HT1080 (cell line): ENCODE results near the gene UNC13A. TPM values are rescaled to one million over a fixed set of nuclear protein-coding genes. Genes with fewer than 3 reads are reported as not detected.

Experiments used
- DNase-seq: peaks from one replicate; pipeline ENCODE4 v3.0.0-alpha.2; 2015; ENCODE audit warnings: low read depth
- total RNA-seq: library from RNA; depleted of rRNA; stranded (reverse); fragments of >200 nt; shearing (Covaris generic); gene quantifications from 2 replicates; pipeline ENCODE4 v1.2.3, GENCODE V29; 2014

Gene UNC13A
- total RNA-seq, 1 experiment from 2014 or later, result 0.02 TPM

- no peak for DNase-seq
Observed at GRCh38 chr19:17711851-17712250, 23.7 kb upstream of the UNC13A start.

GRCh38 chr19:17706750-17707181 is 18.6 kb upstream of the UNC13A start:
- peak; percentile 26 for DNase-seq

- DNase-seq, result peak; percentile 40
Observed at GRCh38 chr19:17703824-17704463, 15.8 kb upstream of the UNC13A start.

GRCh38 chr19:17695198-17695597 is 7.0 kb upstream of the UNC13A start:
- no peak for DNase-seq

- DNase-seq, result no peak
Observed at GRCh38 chr19:17692566-17692965, 4.4 kb upstream of the UNC13A start.

- DNase-seq, result no peak
Observed at GRCh38 chr19:17688853-17689595, 870 bp upstream of the UNC13A start.

- DNase-seq, result no peak
Observed at GRCh38 chr19:17687141-17687856, 855 bp downstream of the UNC13A start.

GRCh38 chr19:17686592-17687024 is 1.5 kb downstream of the UNC13A start:
- no peak for DNase-seq

- no peak for DNase-seq
Observed at GRCh38 chr19:17686023-17686521, 2.1 kb downstream of the UNC13A start.

- no peak for DNase-seq
Observed at GRCh38 chr19:17685451-17686022, 2.6 kb downstream of the UNC13A start.

- DNase-seq, result no peak
Observed at GRCh38 chr19:17684256-17684655, 3.9 kb downstream of the UNC13A start.

GRCh38 chr19:17683078-17683477 is 5.1 kb downstream of the UNC13A start:
- no peak for DNase-seq

GRCh38 chr19:17682273-17682672 is 5.9 kb downstream of the UNC13A start:
- DNase-seq, result no peak

GRCh38 chr19:17681505-17682125 is 6.5 kb downstream of the UNC13A start:
- DNase-seq, result no peak

GRCh38 chr19:17680230-17680722 is 7.9 kb downstream of the UNC13A start:
- peak; percentile 41 for DNase-seq

GRCh38 chr19:17679526-17680229 is 8.5 kb downstream of the UNC13A start:
- DNase-seq, result no peak

GRCh38 chr19:17678836-17679235 is 9.3 kb downstream of the UNC13A start:
- DNase-seq, result no peak

- DNase-seq, result no peak
Observed at GRCh38 chr19:17677002-17677401, 11.2 kb downstream of the UNC13A start.

- DNase-seq, result no peak
Observed at GRCh38 chr19:17676295-17676694, 11.9 kb downstream of the UNC13A start.
